ENCODE results near the gene LIPJ. TPM values are rescaled to one million over a fixed set of nuclear protein-coding genes. Genes with fewer than 3 reads are reported as not detected.

Gene LIPJ
- total and polyA plus RNA-seq, 7 donors, result 0.16 to 1.2 (median 0.36) TPM; not detected in 4

Small RNA genes lying within 50 kb of the gene (small RNA-seq; reads per million reads assigned to genes)
- gene RF00019, result 0 reads per million in 3 donors

Other genes starting within 250 kb of the LIPJ start
- 10 to 100 TPM in 1 of 4 donors, 1 to 10 TPM in 3; 3.9 to 13.6 (median 8.4) TPM for gene RNLS, start 3.4 kb upstream of the LIPJ start, total RNA-seq
- 10 to 100 TPM in 2 of 3 donors, 1 to 10 TPM in 1; 8.6 to 19.2 (median 17.3) TPM for gene RNLS, start 3.4 kb upstream of the LIPJ start, polyA plus RNA-seq
- gene LIPF, start 77.7 kb downstream of the LIPJ start, total RNA-seq, result under 1 TPM in 1 of 4 donors, not detected in 3; 0.36 TPM
- gene LIPF, start 77.7 kb downstream of the LIPJ start, polyA plus RNA-seq, result 1 to 10 TPM in 2 of 3 donors, not detected in 1; 4.6 to 9.6 TPM
- gene LIPK, start 119.5 kb downstream of the LIPJ start, total RNA-seq, result not detected
- not detected for gene LIPK, start 119.5 kb downstream of the LIPJ start, polyA plus RNA-seq
- gene LIPN, start 173.3 kb downstream of the LIPJ start, total RNA-seq, result 1 to 10 TPM in 1 of 4 donors, not detected in 3; 1.4 TPM
- gene LIPN, start 173.3 kb downstream of the LIPJ start, polyA plus RNA-seq, result not detected
- gene LIPM, start 216.0 kb downstream of the LIPJ start, total RNA-seq, result not detected
- gene LIPM, start 216.0 kb downstream of the LIPJ start, polyA plus RNA-seq, result not detected

All from sigmoid colon (tissue), 7 donors.